ENCODE measurements around the gene DNASE1L1. TPM values are rescaled to one million over a fixed set of nuclear protein-coding genes. Genes with fewer than 3 reads are reported as not detected.

Gene DNASE1L1
- total and polyA plus RNA-seq, 10 donors: 18.1 to 54.5 (median 36.8) TPM

GRCh38 chrX:154445776-154446175 lies 36.7 kb upstream of the DNASE1L1 start:
- peaks cover 0 to 77% (median 34%) of the 10 kb centered on the region in 6 donors for H3K36me3 ChIP-seq
- 90 to 96% (median 95%) methylated on average over 12 to 16 of the region's 16 CpGs for WGBS, 5 donors
- intact Hi-C loops (cut with DNase I; ENCODE audit: low total_unique reads): no loop called here

DNA sequence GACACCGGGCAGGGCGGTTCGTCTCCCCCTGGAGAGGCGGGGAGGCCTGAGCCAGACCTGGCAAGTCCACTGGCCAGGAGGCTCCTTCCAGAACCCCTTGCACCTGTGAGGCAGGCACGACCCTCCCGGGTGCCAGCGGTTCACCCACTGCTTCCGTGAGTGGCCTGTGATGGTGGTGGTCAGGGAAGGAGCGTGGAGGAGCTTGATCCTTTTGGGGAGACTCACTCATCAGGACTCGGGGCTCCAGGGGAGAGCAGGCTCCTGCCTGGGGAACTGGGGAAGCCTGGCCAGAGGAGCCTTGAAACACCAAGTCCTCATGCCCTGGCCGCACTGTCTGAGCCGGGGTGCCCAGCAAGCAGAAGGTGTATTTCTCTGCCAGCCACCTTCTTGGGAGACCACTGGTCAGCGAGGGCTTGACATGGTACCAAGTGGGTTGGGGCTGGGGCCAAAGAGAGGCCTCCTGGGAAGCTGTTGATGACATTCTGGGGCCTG lies 35.7 kb upstream of the DNASE1L1 start:
- peaks cover 0 to 6% (median 0%) of the 10 kb centered on the region in 7 donors for H3K27me3 ChIP-seq (replicated peaks in 1 of 7)
- peak overlapping the region; percentile 40 to 78 (median 49) for H3K4me3 ChIP-seq
- no peaks in the 10 kb centered on the region for H3K9me3 ChIP-seq
- peak; percentile 79 for DNase-seq
- TF ChIP-seq POLR2AphosphoS5 (IDR thresholded peaks at IDR 0.05) (no peak), POLR2A (IDR thresholded peaks at IDR 0.05) (no peak)
- TF ChIP-seq, protein P1, sequence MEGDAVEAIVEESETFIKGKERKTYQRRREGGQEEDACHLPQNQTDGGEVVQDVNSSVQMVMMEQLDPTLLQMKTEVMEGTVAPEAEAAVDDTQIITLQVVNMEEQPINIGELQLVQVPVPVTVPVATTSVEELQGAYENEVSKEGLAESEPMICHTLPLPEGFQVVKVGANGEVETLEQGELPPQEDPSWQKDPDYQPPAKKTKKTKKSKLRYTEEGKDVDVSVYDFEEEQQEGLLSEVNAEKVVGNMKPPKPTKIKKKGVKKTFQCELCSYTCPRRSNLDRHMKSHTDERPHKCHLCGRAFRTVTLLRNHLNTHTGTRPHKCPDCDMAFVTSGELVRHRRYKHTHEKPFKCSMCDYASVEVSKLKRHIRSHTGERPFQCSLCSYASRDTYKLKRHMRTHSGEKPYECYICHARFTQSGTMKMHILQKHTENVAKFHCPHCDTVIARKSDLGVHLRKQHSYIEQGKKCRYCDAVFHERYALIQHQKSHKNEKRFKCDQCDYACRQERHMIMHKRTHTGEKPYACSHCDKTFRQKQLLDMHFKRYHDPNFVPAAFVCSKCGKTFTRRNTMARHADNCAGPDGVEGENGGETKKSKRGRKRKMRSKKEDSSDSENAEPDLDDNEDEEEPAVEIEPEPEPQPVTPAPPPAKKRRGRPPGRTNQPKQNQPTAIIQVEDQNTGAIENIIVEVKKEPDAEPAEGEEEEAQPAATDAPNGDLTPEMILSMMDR (IDR thresholded peaks at IDR 0.05 in 8 of 11, conservative IDR thresholded peaks at IDR 0.05 in 3 of 11): no peak
- H3K27ac ChIP-seq: peak overlapping the region in 6 of 8 donors; percentile 71 to 91 (median 84)
- peaks cover 5 to 52% (median 20%) of the 10 kb centered on the region in 6 donors for H3K4me1 ChIP-seq
- peaks cover 0 to 77% (median 29%) of the 10 kb centered on the region in 6 donors for H3K36me3 ChIP-seq
- 76 to 100% (median 79%) methylated on average over 2 to 13 of the region's 13 CpGs for WGBS, 5 donors
- intact Hi-C loops (cut with DNase I; ENCODE audit: low total_unique reads): no loop called here

More at GRCh38 chrX:154445776-154446175, 36.7 kb upstream of the DNASE1L1 start:
- Histone ChIP-seq H3K4me3 (no peak overlapping the region), H3K4me1 (peaks cover 5 to 42% (median 20%) of the 10 kb centered on the region in 6 donors), H3K27ac (no peak overlapping the region), H3K9me3 (no peaks in the 10 kb centered on the region), H3K27me3 (replicated peaks in 1 of 7) (peaks cover 0 to 6% (median 0%) of the 10 kb centered on the region in 7 donors)
- TF ChIP-seq, protein P1 (IDR thresholded peaks at IDR 0.05 in 8 of 11, conservative IDR thresholded peaks at IDR 0.05 in 3 of 11): no peak
- TF ChIP-seq POLR2A (IDR thresholded peaks at IDR 0.05): no peak
- TF ChIP-seq POLR2AphosphoS5 (IDR thresholded peaks at IDR 0.05): no peak
- DNase-seq: peak; percentile 66

- peak within 1 kb of the TSS; percentile 46 to 91 (median 80) for H3K27ac ChIP-seq
- intact Hi-C loops (cut with DNase I; ENCODE audit: low total_unique reads): no loop called here
- 1 to 71% (median 31%) methylated on average over 3 to 94 of the region's 94 CpGs for WGBS, 5 donors
These were observed 35.1 kb upstream of the DNASE1L1 start, which contains the start of gene FAM50A for GRCh38 chrX:154443992-154444754. TSS of gene FAM50A (plus strand) at chrX:154444141. CDS start at chrX:154444236, 95 bp downstream.

More at GRCh38 chrX:154443992-154444754, 35.1 kb upstream of the DNASE1L1 start, which contains the start of gene FAM50A:
- H3K36me3 ChIP-seq: peaks cover 0 to 77% (median 26%) of the 10 kb centered on the region in 6 donors
- peak; percentile 93 for DNase-seq
- TF ChIP-seq, protein P1 (IDR thresholded peaks at IDR 0.05 in 8 of 11, conservative IDR thresholded peaks at IDR 0.05 in 3 of 11): peak in 2 of 11 experiments; percentile 18 to 21
- TF ChIP-seq POLR2AphosphoS5 (IDR thresholded peaks at IDR 0.05) (peak; percentile 6 to 54 (median 47)), POLR2A (IDR thresholded peaks at IDR 0.05) (no peak)
- H3K9me3 ChIP-seq: no peaks in the 10 kb centered on the region
- peaks cover 5 to 58% (median 20%) of the 10 kb centered on the region in 6 donors for H3K4me1 ChIP-seq
- H3K4me3 ChIP-seq: peak within 1 kb of the TSS; percentile 40 to 78 (median 49)
- peaks cover 0 to 6% (median 0%) of the 10 kb centered on the region in 7 donors for H3K27me3 ChIP-seq (replicated peaks in 1 of 7)

Data from spleen (tissue), 11 donors.